CD4-positive, alpha-beta memory T cell (primary cell): ENCODE data around the gene DLGAP5. TPM values are rescaled to one million over a fixed set of nuclear protein-coding genes. Genes with fewer than 3 reads are reported as not detected.

Source experiments
- CTCF ChIA-PET: fragments of 350-600 bp; sonication (Branson Sonifier 250); formaldehyde crosslinking; loops from one replicate; lab custom pipeline; 2021; ENCODE audit warnings: inconsistent platforms; ENCODE audit not compliant: partially characterized antibody; lab: Charles Lee
- POLR2A ChIA-PET: fragments of 350-600 bp; sonication (Branson Sonifier 250); formaldehyde crosslinking; loops from one replicate; lab custom pipeline; 2021; ENCODE audit not compliant: partially characterized antibody; lab: Charles Lee
- DNase-seq, 5 donors: peaks; one replicate each; pipeline versions ENCODE4 v3.0.0 to v3.0.0-alpha.2; 2020 to 2022; ENCODE audit warnings: mixed read lengths in 1 of 5
- H3K27ac ChIP-seq: one replicate; pipeline ENCODE4 v1.7.0; 2013; ENCODE audit warnings: low read depth, low read length
- H3K27me3 ChIP-seq: 2 replicates; pipeline ENCODE4 v1.7.0; 2013; ENCODE audit warnings: mild to moderate bottlenecking, low read length, moderate library complexity; ENCODE audit not compliant: insufficient read depth
- H3K36me3 ChIP-seq: 2 replicates; pipeline ENCODE4 v1.7.0; 2013; ENCODE audit warnings: mild to moderate bottlenecking, low read length, moderate library complexity; ENCODE audit not compliant: insufficient read depth
- H3K4me1 ChIP-seq: 2 replicates; pipeline ENCODE4 v1.7.0; 2013; ENCODE audit warnings: mild to moderate bottlenecking, low read length, moderate library complexity; ENCODE audit not compliant: insufficient read depth
- H3K4me3 ChIP-seq, 2 donors: one replicate each; pipeline ENCODE4 v1.7.0; 2013; ENCODE audit warnings: low read length in 2 of 2, mild to moderate bottlenecking in 1 of 2
- H3K9me3 ChIP-seq, 2 donors: one replicate each; pipeline ENCODE4 v1.7.0; 2013; ENCODE audit warnings: low read length in 2 of 2, control low read depth in 1 of 2; ENCODE audit not compliant: control insufficient read depth in 1 of 2
- H3K27ac Mint-ChIP-seq, 7 donors: one replicate each; pipeline ENCODE4 v1.8.0; 2020 to 2021; ENCODE audit warnings: mixed read lengths in 7 of 7, mild to moderate bottlenecking in 6 of 7, inconsistent platforms in 3 of 7, moderate library complexity in 3 of 7
- H3K27me3 Mint-ChIP-seq, 2 donors: one replicate each; pipeline ENCODE4 v1.8.0; 2020 to 2021; ENCODE audit warnings: mixed read lengths in 2 of 2
- H3K36me3 Mint-ChIP-seq, 2 donors: one replicate each; pipeline ENCODE4 v1.8.0; 2020 to 2021; ENCODE audit warnings: mixed read lengths in 2 of 2, inconsistent platforms in 1 of 2, mild to moderate bottlenecking in 1 of 2
- H3K4me1 Mint-ChIP-seq, 4 donors: one replicate each; pipeline ENCODE4 v1.8.0; 2020 to 2021; ENCODE audit warnings: mixed read lengths in 4 of 4, mild to moderate bottlenecking in 1 of 4
- H3K4me3 Mint-ChIP-seq, 8 donors: one replicate each; pipeline ENCODE4 v1.8.0; 2020 to 2021; ENCODE audit warnings: mixed read lengths in 8 of 8, mild to moderate bottlenecking in 7 of 8, moderate library complexity in 6 of 8, inconsistent platforms in 3 of 8
- H3K9me3 Mint-ChIP-seq, 8 donors: one replicate each; pipeline ENCODE4 v1.8.0; 2020 to 2021; ENCODE audit warnings: mixed read lengths in 8 of 8, mild to moderate bottlenecking in 5 of 8, inconsistent platforms in 3 of 8, moderate library complexity in 1 of 8
- intact Hi-C: fragments of 100-400 bp; cut with micrococcal nuclease; formaldehyde crosslinking; loops from one replicate; pipeline ENCODE4 v1.15.1; 2023
- polyA plus RNA-seq, 2 donors: library from polyadenylated mRNA; unstranded; fragments of 300-500 nt; fragmentation: Illumina TruSeq; gene quantifications; one replicate each; pipeline ENCODE4 v1.2.3, GENCODE V29; 2021
- total RNA-seq, 2 experiments: library from RNA; stranded (reverse); gene quantifications; one replicate each; pipeline ENCODE4 v1.2.3, GENCODE V29; 2021

Gene DLGAP5
- total and polyA plus RNA-seq, 4 experiments from 2014 or later = not detected

- ChIA-PET POLR2A (interaction anchor here (1.2 kb wide), 1 partner anchor 13 kb away, joined by 3 read pairs; no protein-coding TSS in a partner anchor), CTCF (no interaction called here)
- no peak for DNase-seq
- H3K36me3 ChIP-seq = no peaks in the 10 kb centered on the region
- H3K4me3 ChIP-seq = no peak overlapping the region
- intact Hi-C loops = no loop called here
- H3K9me3 ChIP-seq = no peaks in the 10 kb centered on the region
- H3K27me3 Mint-ChIP-seq = no peaks in the 10 kb centered on the region
- H3K4me1 ChIP-seq = no peaks in the 10 kb centered on the region
- no peaks in the 10 kb centered on the region for H3K36me3 Mint-ChIP-seq
- no peak overlapping the region for H3K27ac ChIP-seq
- no peak overlapping the region for H3K27ac Mint-ChIP-seq
- no peak overlapping the region for H3K4me3 Mint-ChIP-seq
- no peaks in the 10 kb centered on the region for H3K9me3 Mint-ChIP-seq
- no peaks in the 10 kb centered on the region for H3K4me1 Mint-ChIP-seq
- H3K27me3 ChIP-seq = no peaks in the 10 kb centered on the region
These were observed 75.5 kb downstream of the DLGAP5 start for GRCh38 chr14:55115861-55116245.

GRCh38 chr14:55115460-55115859 is 75.9 kb downstream of the DLGAP5 start:
- H3K36me3 Mint-ChIP-seq = no peaks in the 10 kb centered on the region
- no peak overlapping the region for H3K4me3 Mint-ChIP-seq
- no peak for DNase-seq
- intact Hi-C loops = no loop called here
- no peaks in the 10 kb centered on the region for H3K9me3 Mint-ChIP-seq
- Histone ChIP-seq H3K27me3 (no peaks in the 10 kb centered on the region), H3K36me3 (no peaks in the 10 kb centered on the region), H3K27ac (no peak overlapping the region), H3K9me3 (no peaks in the 10 kb centered on the region), H3K4me3 (no peak overlapping the region), H3K4me1 (no peaks in the 10 kb centered on the region)
- CTCF ChIA-PET = no interaction called here
- no peak overlapping the region for H3K27ac Mint-ChIP-seq
- H3K27me3 Mint-ChIP-seq = no peaks in the 10 kb centered on the region
- POLR2A ChIA-PET = interaction anchor here (1.2 kb wide), 1 partner anchor 12 kb away, joined by 3 read pairs; no protein-coding TSS in a partner anchor
- no peaks in the 10 kb centered on the region for H3K4me1 Mint-ChIP-seq

GRCh38 chr14:55114720-55115119 is 76.7 kb downstream of the DLGAP5 start:
- H3K4me1 Mint-ChIP-seq = no peaks in the 10 kb centered on the region
- Histone ChIP-seq H3K27ac (no peak overlapping the region), H3K27me3 (no peaks in the 10 kb centered on the region), H3K4me3 (no peak overlapping the region), H3K36me3 (no peaks in the 10 kb centered on the region), H3K4me1 (no peaks in the 10 kb centered on the region), H3K9me3 (no peaks in the 10 kb centered on the region)
- H3K27me3 Mint-ChIP-seq = no peaks in the 10 kb centered on the region
- H3K27ac Mint-ChIP-seq = no peak overlapping the region
- intact Hi-C loops = no loop called here
- no peaks in the 10 kb centered on the region for H3K36me3 Mint-ChIP-seq
- H3K4me3 Mint-ChIP-seq = no peak overlapping the region
- ChIA-PET POLR2A (interaction anchor here (1.0 kb wide), 1 partner anchor 12 kb away, joined by 3 read pairs; no protein-coding TSS in a partner anchor), CTCF (interaction anchor here (1.8 kb wide), 1 partner anchor 22 kb away, joined by 6 read pairs; no protein-coding TSS in a partner anchor)
- no peak for DNase-seq
- H3K9me3 Mint-ChIP-seq = no peaks in the 10 kb centered on the region

GRCh38 chr14:55111122-55111708 is 80.2 kb downstream of the DLGAP5 start:
- POLR2A ChIA-PET = interaction anchor here (0.9 to 1.0 kb wide), 2 partner anchors 10 to 19 kb away, joined by 3 read pairs; no protein-coding TSS in a partner anchor
- no peak overlapping the region for H3K4me3 ChIP-seq
- H3K27me3 Mint-ChIP-seq = no peaks in the 10 kb centered on the region
- H3K9me3 Mint-ChIP-seq = peaks cover 0 to 3% (median 0%) of the 10 kb centered on the region in 8 donors
- intact Hi-C loops = no loop called here
- CTCF ChIA-PET = interaction anchor here (1.0 to 1.2 kb wide), 2 partner anchors 21 to 50 kb away, joined by 3 to 5 read pairs; no protein-coding TSS in a partner anchor
- no peaks in the 10 kb centered on the region for H3K36me3 Mint-ChIP-seq
- no peak for DNase-seq
- no peaks in the 10 kb centered on the region for H3K27me3 ChIP-seq
- H3K4me3 Mint-ChIP-seq = no peak overlapping the region
- H3K27ac Mint-ChIP-seq = peak overlapping the region in 1 of 7 donors; percentile 16
- H3K9me3 ChIP-seq = no peaks in the 10 kb centered on the region
- no peak overlapping the region for H3K27ac ChIP-seq
- peaks cover 19% of the 10 kb centered on the region for H3K4me1 ChIP-seq
- H3K36me3 ChIP-seq = no peaks in the 10 kb centered on the region
- H3K4me1 Mint-ChIP-seq = peaks cover 10 to 25% (median 14%) of the 10 kb centered on the region in 4 donors

- Mint-ChIP-seq H3K4me3 (no peak overlapping the region), H3K27ac (peak overlapping the region in 1 of 7 donors; percentile 57), H3K9me3 (peaks cover 0 to 3% (median 0%) of the 10 kb centered on the region in 8 donors), H3K4me1 (peaks cover 10 to 32% (median 17%) of the 10 kb centered on the region in 4 donors), H3K36me3 (no peaks in the 10 kb centered on the region), H3K27me3 (no peaks in the 10 kb centered on the region)
- peaks cover 19% of the 10 kb centered on the region for H3K4me1 ChIP-seq
- no peaks in the 10 kb centered on the region for H3K27me3 ChIP-seq
- ChIA-PET CTCF (interaction anchor here (0.6 to 1.2 kb wide), 3 partner anchors 12 to 59 kb away, joined by 3 to 4 read pairs (median 3); no protein-coding TSS in a partner anchor), POLR2A (interaction anchor here (0.6 to 3.6 kb wide), 2 partner anchors 12 to 18 kb away, joined by 3 to 17 read pairs; no protein-coding TSS in a partner anchor)
- H3K27ac ChIP-seq = no peak overlapping the region
- intact Hi-C loops = no loop called here
- no peaks in the 10 kb centered on the region for H3K36me3 ChIP-seq
- no peak for DNase-seq
- H3K9me3 ChIP-seq = no peaks in the 10 kb centered on the region
- H3K4me3 ChIP-seq = no peak overlapping the region
These were observed 81.5 kb downstream of the DLGAP5 start for GRCh38 chr14:55109836-55110235.

GRCh38 chr14:55107766-55108554 is 83.4 kb downstream of the DLGAP5 start:
- Histone ChIP-seq H3K4me3 (no peak overlapping the region), H3K27me3 (no peaks in the 10 kb centered on the region), H3K9me3 (no peaks in the 10 kb centered on the region), H3K4me1 (peaks cover 38% of the 10 kb centered on the region), H3K36me3 (no peaks in the 10 kb centered on the region), H3K27ac (peak overlapping the region; percentile 33)
- Mint-ChIP-seq H3K4me1 (peaks cover 23 to 50% (median 32%) of the 10 kb centered on the region in 4 donors), H3K27me3 (no peaks in the 10 kb centered on the region), H3K27ac (peak overlapping the region; percentile 86 to 95 (median 92)), H3K9me3 (peaks cover 0 to 6% (median 3%) of the 10 kb centered on the region in 8 donors), H3K36me3 (peaks cover 0 to 8% of the 10 kb centered on the region in 2 donors), H3K4me3 (peak overlapping the region; percentile 1 to 71 (median 34))
- ChIA-PET CTCF (interaction anchor here (0.7 to 4.3 kb wide), 8 partner anchors 9 to 163 kb away, joined by 3 to 13 read pairs (median 4); partner anchors contain the start of gene FBXO34), POLR2A (interaction anchor here (0.6 to 3.6 kb wide), 6 partner anchors 10 to 56 kb away, joined by 3 to 17 read pairs (median 6); partner anchors contain the start of genes LGALS3 and MAPK1IP1L)
- intact Hi-C loops = no loop called here
- DNase-seq = peak; percentile 19 to 68 (median 27)
